GM13977 (cell line): ENCODE measurements around the gene AOAH.

Source experiments
- DNase-seq: peaks from one replicate; pipeline ENCODE4 v3.0.0; 2012; ENCODE audit warnings: low spot score
- CTCF ChIP-seq: IDR thresholded peaks from 2 replicates; pipeline ENCODE4 v1.5.1; 2012; ENCODE audit warnings: mild to moderate bottlenecking, control low read depth; ENCODE audit not compliant: insufficient read depth; ENCODE audit errors: extremely low read depth, missing control alignments
- in situ Hi-C: fragments of 300-500 bp; cut with MboI; formaldehyde crosslinking; loops from one replicate; pipeline ENCODE4 v1.12.0; 2022; ENCODE audit warnings: low sequenced_read_pairs, low pct_unique_long_range_greater_than_20kb, mixed read lengths, inconsistent platforms; ENCODE audit not compliant: unreplicated experiment

The AOAH gene

GRCh38 chr7:36547416-36547815 is 176.9 kb downstream of the AOAH start:
- in situ Hi-C loops = no loop called here
- no peak for DNase-seq
- no peak for TF ChIP-seq CTCF

- DNase-seq = no peak
- in situ Hi-C loops = no loop called here
- TF ChIP-seq CTCF = no peak
These were observed 178.0 kb downstream of the AOAH start for GRCh38 chr7:36546331-36546730.

- in situ Hi-C loops = no loop called here
- no peak for DNase-seq
- no peak for TF ChIP-seq CTCF
These were observed 179.0 kb downstream of the AOAH start for GRCh38 chr7:36545291-36545690.

- TF ChIP-seq CTCF = no peak
- DNase-seq = no peak
- in situ Hi-C loops = no loop called here
These were observed 186.2 kb downstream of the AOAH start for GRCh38 chr7:36538126-36538525.

- in situ Hi-C loops = no loop called here
- no peak for TF ChIP-seq CTCF
These were observed 188.2 kb downstream of the AOAH start for GRCh38 chr7:36535866-36536664.

GRCh38 chr7:36533717-36534116 is 190.6 kb downstream of the AOAH start:
- no peak for DNase-seq
- TF ChIP-seq CTCF = no peak

More at GRCh38 chr7:36535866-36536664, 188.2 kb downstream of the AOAH start:
- no peak for DNase-seq

More at GRCh38 chr7:36533717-36534116, 190.6 kb downstream of the AOAH start:
- in situ Hi-C loops = no loop called here
